Measurements from ENCODE around the gene HS1BP3. TPM values are rescaled to one million over a fixed set of nuclear protein-coding genes. Genes with fewer than 3 reads are reported as not detected.

Gene HS1BP3
- total and polyA plus RNA-seq, 9 of the 15 experiments (the other 6 are each of a cell fraction or from before 2014, with no cell fraction given): 0.41 to 8.3 (median 5.9) TPM

DNA sequence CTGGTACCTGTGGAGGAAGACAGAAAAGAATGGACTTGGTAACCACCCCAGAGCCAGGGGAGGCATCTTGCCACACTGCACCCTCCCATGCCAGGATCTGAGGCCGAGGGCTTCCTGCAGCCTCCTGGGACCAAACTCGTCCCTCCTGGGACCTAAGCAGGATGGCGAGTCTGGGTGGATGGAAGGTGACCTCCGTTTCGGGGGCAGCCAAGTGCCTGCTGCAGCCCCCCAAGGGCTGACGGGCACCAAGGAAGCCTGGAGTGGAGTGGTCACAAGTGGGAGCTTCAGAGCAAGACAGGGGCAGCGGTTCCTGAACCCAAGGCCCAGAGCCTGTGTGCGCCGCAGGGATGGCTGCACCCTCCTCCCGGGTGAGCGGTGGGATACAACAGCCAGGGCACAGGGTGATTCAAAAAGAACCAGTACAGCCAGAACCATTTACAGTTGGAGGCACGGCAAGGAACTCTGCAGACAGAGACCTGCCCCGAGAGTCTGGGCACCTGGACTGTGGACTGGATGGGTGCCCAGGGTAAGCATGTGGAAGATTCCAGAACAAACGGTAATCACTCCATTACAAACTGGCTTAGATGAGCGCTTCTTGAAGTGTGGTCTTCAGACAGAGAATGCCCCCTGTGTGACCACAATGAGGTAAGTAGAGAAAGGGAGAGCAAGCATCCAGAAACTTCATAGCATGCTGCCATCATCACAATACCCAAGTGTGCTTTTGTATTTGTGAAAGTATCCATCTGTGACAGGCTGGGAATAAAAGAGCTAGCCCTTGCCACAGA is 12.1 kb downstream of the HS1BP3 start:
- Histone ChIP-seq H3K79me2 (ENCODE audit: control insufficient read depth, insufficient read depth, low read length) (no peaks in the 10 kb centered on the region), H3K27me3 (ENCODE audit: control insufficient read depth in 2 of 2, insufficient read depth in 2 of 2, low read length in 2 of 2) (no peaks in the 10 kb centered on the region), H3K4me1 (replicated peaks in 1 of 2; ENCODE audit: control insufficient read depth in 2 of 2, insufficient read depth in 2 of 2, low read length in 2 of 2) (peaks cover under 1 to 25% of the 10 kb centered on the region in 2 experiments; a peak in 4 of 5 replicates), H3K27ac (ENCODE audit: extremely low read depth, low read depth, low read length) (no peak overlapping the region), H3K9me1 (ENCODE audit: control insufficient read depth, insufficient read depth, low read length) (no peaks in the 10 kb centered on the region), H3K4me3 (no peak overlapping the region), H4K20me1 (replicated peaks; ENCODE audit: control insufficient read depth, insufficient read depth, low read length) (no peaks in the 10 kb centered on the region), H3K4me2 (ENCODE audit: insufficient read depth, low read length) (no peak overlapping the region), H2AFZ (ENCODE audit: low read depth, low read length) (no peak overlapping the region), H3K9me3 (replicated peaks; ENCODE audit: control insufficient read depth, insufficient read depth, low read depth, low read length) (no peaks in the 10 kb centered on the region), H3K9ac (ENCODE audit: insufficient read depth in 1 of 2, low read depth in 2 of 2, low read length in 2 of 2) (no peak overlapping the region), H3K36me3 (ENCODE audit: control insufficient read depth, insufficient read depth, low read length) (no peaks in the 10 kb centered on the region)
- FAIRE-seq (no peak), DNase-seq (ENCODE audit: extremely low read depth in 1 of 4, low spot score in 3 of 4) (no peak), ATAC-seq (no peak)
- in situ Hi-C loops (cut with MboI) (loop anchor here (5.0 to 10.0 kb wide), 2 partner anchors 197 to 544 kb away; no protein-coding TSS in a partner anchor), intact Hi-C loops (cut with micrococcal nuclease) (loop anchor here (10.0 kb wide), 1 partner anchor 384 kb away; no protein-coding TSS in a partner anchor)
- 37% methylated on average over 14 of the region's 15 CpGs for WGBS (ENCODE audit: insufficient coverage, low coverage, missing lambda C conversion rate)
- ChIA-PET CTCF (ENCODE audit: low intra/inter-chr PET ratio) (no interaction called here), POLR2A (interaction anchor here (2.1 kb wide), 1 partner anchor 194 kb away, joined by 4 read pairs; no protein-coding TSS in a partner anchor)
- TF ChIP-seq POLR2G (IDR thresholded peaks at IDR 0.05; ENCODE audit: low read depth, low read length) (0 out of 2 replicates have a peak, but pooled peaks have one; percentile 19), PPARD (CRISPR knock-in tag; IDR thresholded peaks at IDR 0.05) (no peak)
- no TSS peak for BruUV-seq (replicated peaks)

DNA sequence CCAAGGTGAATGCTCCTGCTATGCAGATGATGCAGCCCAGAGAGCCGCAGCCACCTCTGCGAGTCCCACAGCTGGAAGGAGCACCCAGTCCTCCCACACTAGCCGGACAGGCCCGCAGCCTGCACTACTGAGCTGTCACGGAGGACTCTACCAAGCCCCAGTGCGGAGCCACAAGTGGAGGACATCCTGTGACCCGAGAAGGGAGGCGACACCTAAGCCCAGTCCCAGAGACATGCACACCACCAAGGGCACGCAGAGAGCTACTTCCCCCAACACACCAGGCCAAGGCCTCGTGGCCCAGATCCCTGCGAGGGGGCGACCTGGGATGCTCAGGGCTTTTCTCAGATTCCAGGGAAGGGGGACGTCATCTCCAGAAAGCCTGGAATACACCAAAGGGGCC is 12.9 kb downstream of the HS1BP3 start:
- H4K20me1 ChIP-seq (replicated peaks; ENCODE audit: control insufficient read depth, insufficient read depth, low read length): no peaks in the 10 kb centered on the region
- intact Hi-C loops (cut with micrococcal nuclease): loop anchor here (10.0 kb wide), 1 partner anchor 383 kb away; no protein-coding TSS in a partner anchor

More for the DNA sequence above, 12.9 kb downstream of the HS1BP3 start:
- Histone ChIP-seq H3K9me1 (ENCODE audit: control insufficient read depth, insufficient read depth, low read length) (no peaks in the 10 kb centered on the region), H3K4me1 (replicated peaks in 1 of 2; ENCODE audit: control insufficient read depth in 2 of 2, insufficient read depth in 2 of 2, low read length in 2 of 2) (peaks cover 0 to 23% of the 10 kb centered on the region in 2 experiments; a peak in 2 of 5 replicates), H3K9ac (ENCODE audit: insufficient read depth in 1 of 2, low read depth in 2 of 2, low read length in 2 of 2) (peak overlapping the region in 1 of 2 experiments; percentile 45; a peak in 1 of 4 replicates), H3K27ac (ENCODE audit: extremely low read depth, low read depth, low read length) (no peak overlapping the region), H2AFZ (ENCODE audit: low read depth, low read length) (no peak overlapping the region), H3K9me3 (replicated peaks; ENCODE audit: control insufficient read depth, insufficient read depth, low read depth, low read length) (no peaks in the 10 kb centered on the region), H3K36me3 (ENCODE audit: control insufficient read depth, insufficient read depth, low read length) (no peaks in the 10 kb centered on the region), H3K4me2 (ENCODE audit: insufficient read depth, low read length) (no peak overlapping the region), H3K4me3 (no peak overlapping the region), H3K27me3 (ENCODE audit: control insufficient read depth in 2 of 2, insufficient read depth in 2 of 2, low read length in 2 of 2) (no peaks in the 10 kb centered on the region), H3K79me2 (ENCODE audit: control insufficient read depth, insufficient read depth, low read length) (no peaks in the 10 kb centered on the region)
- ChIA-PET POLR2A (interaction anchor here (0.5 to 0.7 kb wide), 3 partner anchors 9 to 271 kb away, joined by 3 to 6 read pairs (median 4); partner anchors contain the start of gene RHOB), CTCF (ENCODE audit: low intra/inter-chr PET ratio) (no interaction called here)
- BruUV-seq (replicated peaks): no TSS peak
- no peak for DNase-seq (ENCODE audit: extremely low read depth in 1 of 4, low spot score in 3 of 4)
- ATAC-seq: no peak
- TF ChIP-seq, protein P1, sequence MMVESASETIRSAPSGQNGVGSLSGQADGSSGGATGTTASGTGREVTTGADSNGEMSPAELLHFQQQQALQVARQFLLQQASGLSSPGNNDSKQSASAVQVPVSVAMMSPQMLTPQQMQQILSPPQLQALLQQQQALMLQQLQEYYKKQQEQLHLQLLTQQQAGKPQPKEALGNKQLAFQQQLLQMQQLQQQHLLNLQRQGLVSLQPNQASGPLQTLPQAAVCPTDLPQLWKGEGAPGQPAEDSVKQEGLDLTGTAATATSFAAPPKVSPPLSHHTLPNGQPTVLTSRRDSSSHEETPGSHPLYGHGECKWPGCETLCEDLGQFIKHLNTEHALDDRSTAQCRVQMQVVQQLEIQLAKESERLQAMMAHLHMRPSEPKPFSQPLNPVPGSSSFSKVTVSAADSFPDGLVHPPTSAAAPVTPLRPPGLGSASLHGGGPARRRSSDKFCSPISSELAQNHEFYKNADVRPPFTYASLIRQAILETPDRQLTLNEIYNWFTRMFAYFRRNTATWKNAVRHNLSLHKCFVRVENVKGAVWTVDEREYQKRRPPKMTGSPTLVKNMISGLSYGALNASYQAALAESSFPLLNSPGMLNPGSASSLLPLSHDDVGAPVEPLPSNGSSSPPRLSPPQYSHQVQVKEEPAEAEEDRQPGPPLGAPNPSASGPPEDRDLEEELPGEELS (CRISPR knock-in tag; IDR thresholded peaks at IDR 0.05; ENCODE audit: borderline replicate concordance): no peak
- no peak for TF ChIP-seq IRF2 (CRISPR knock-in tag; IDR thresholded peaks at IDR 0.05)
- TF ChIP-seq, protein P2, sequence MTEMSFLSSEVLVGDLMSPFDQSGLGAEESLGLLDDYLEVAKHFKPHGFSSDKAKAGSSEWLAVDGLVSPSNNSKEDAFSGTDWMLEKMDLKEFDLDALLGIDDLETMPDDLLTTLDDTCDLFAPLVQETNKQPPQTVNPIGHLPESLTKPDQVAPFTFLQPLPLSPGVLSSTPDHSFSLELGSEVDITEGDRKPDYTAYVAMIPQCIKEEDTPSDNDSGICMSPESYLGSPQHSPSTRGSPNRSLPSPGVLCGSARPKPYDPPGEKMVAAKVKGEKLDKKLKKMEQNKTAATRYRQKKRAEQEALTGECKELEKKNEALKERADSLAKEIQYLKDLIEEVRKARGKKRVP (CRISPR knock-in tag; IDR thresholded peaks at IDR 0.05): no peak
- no peak for TF ChIP-seq SREBF2 (CRISPR knock-in tag; IDR thresholded peaks at IDR 0.05)
- TF ChIP-seq ZNF354B (CRISPR knock-in tag; IDR thresholded peaks at IDR 0.05): no peak
- in situ Hi-C loops (cut with MboI): loop anchor here (5.0 to 10.0 kb wide), 2 partner anchors 196 to 543 kb away; no protein-coding TSS in a partner anchor
- 43% methylated on average over 12 of the region's 13 CpGs for WGBS (ENCODE audit: insufficient coverage, low coverage, missing lambda C conversion rate)
- FAIRE-seq: no peak
